Measurements from ENCODE around the gene CD44. TPM values are rescaled to one million over a fixed set of nuclear protein-coding genes. Genes with fewer than 3 reads are reported as not detected.

CD44 gene
- polyA plus RNA-seq, 1 experiment: 1,200 TPM

- POLR2A ChIA-PET: no interaction called here
- CTCF ChIA-PET: interaction anchor here (1.2 kb wide), 1 partner anchor 182 kb away, joined by 3 read pairs; no protein-coding TSS in a partner anchor
These were observed 40.6 kb downstream of the CD44 start for GRCh38 chr11:35179466-35180135.

DNA sequence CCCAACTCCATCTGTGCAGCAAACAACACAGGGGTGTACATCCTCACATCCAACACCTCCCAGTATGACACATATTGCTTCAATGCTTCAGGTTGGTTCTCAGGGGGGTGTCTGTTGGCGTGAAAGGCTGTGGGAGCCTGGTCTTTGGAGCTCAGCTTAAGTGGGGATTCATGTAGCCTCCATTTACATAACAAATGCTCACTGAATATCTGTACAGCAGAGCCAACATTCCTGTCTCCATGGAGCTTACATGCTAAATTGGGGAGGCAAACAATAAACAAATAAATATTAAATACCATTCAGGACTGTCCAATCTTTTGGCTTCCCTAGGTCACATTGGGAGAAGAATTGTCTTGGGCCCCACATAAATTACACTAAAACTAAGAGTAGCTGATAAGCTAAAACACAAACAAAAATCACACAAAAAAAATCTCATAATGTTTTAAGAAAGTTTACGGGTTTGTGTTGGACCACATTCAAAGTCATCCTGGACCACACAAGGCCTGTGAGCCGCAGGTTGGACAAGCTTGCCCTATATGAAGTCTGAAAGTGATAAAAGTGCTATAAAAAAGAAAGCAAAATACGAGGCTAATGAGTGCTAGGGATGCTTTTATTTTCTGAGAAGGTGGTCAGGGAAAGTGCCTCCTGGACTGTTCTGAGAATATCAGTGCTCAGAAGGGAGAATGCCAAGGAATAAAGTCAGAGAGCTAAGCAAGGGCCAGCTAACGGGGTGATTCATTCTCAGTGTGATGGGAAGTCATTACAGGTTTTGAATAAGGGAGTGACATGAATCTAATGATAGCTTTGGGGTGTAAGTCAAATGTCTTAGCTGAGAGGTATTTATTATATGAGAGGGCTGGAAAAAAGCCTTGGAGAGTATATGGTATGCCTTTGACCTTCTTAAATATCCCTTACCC, 41.6 kb downstream of the CD44 start:
- Histone ChIP-seq H3K36me3 (ENCODE audit: control insufficient read depth, insufficient read depth, low read length) (peaks cover 18% of the 10 kb centered on the region), H3K4me3 (ENCODE audit: low read depth, low read length) (no peak overlapping the region), H3K27me3 (ENCODE audit: control insufficient read depth, insufficient read depth, low read length) (no peaks in the 10 kb centered on the region)
- POLR2A ChIA-PET: no interaction called here
- CTCF ChIA-PET: interaction anchor here (0.9 kb wide), 1 partner anchor 212 kb away, joined by 3 read pairs; no protein-coding TSS in a partner anchor
- TF ChIP-seq CTCF (IDR thresholded peaks at IDR 0.05; ENCODE audit: insufficient read depth, low read depth, low read length): no peak
- no peak for DNase-seq (ENCODE audit: low read depth)

More at GRCh38 chr11:35179466-35180135, 40.6 kb downstream of the CD44 start:
- H3K4me3 ChIP-seq (ENCODE audit: low read depth, low read length): no peak overlapping the region
- H3K36me3 ChIP-seq (ENCODE audit: control insufficient read depth, insufficient read depth, low read length): peaks cover 18% of the 10 kb centered on the region
- TF ChIP-seq CTCF (IDR thresholded peaks at IDR 0.05; ENCODE audit: insufficient read depth, low read depth, low read length): no peak
- H3K27me3 ChIP-seq (ENCODE audit: control insufficient read depth, insufficient read depth, low read length): no peaks in the 10 kb centered on the region
- no peak for DNase-seq (ENCODE audit: low read depth)

GRCh38 chr11:35182317-35182939, 43.5 kb downstream of the CD44 start:
- H3K27me3 ChIP-seq (ENCODE audit: control insufficient read depth, insufficient read depth, low read length): no peaks in the 10 kb centered on the region
- TF ChIP-seq CTCF (IDR thresholded peaks at IDR 0.05; ENCODE audit: insufficient read depth, low read depth, low read length): no peak
- no peak for DNase-seq (ENCODE audit: low read depth)
- ChIA-PET POLR2A (no interaction called here), CTCF (interaction anchor here (1.7 kb wide), 1 partner anchor 256 kb away, joined by 4 read pairs; no protein-coding TSS in a partner anchor)
- no peak overlapping the region for H3K4me3 ChIP-seq (ENCODE audit: low read depth, low read length)
- peaks cover 11% of the 10 kb centered on the region for H3K36me3 ChIP-seq (ENCODE audit: control insufficient read depth, insufficient read depth, low read length)

DNA sequence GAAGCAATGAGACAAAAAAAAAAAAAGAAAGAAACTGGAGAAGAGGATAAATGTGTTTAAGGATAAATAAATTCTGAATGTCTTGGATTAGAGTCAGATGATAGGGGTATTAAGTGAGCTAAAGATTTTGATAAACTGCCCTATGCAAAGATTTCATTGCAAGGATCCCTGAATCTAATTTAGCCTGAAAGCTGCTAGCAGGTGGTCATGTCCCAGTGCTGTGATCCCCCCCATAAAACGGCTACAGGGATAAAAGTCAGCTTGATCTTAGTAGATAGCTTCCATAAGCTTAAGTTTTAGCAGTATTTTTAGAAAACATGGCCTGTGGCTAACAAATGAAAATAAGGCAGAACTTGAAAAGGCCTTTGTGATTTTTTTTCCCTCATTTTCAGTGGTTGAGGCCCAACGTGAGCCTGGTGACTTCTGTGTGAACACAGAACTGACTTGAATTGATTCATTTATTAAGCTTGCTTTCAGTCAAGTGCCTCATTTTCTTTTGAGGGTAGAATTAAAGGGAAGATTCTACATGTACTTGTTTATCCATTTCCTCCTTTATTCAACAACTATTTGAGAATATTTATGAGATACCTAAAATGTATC, 44.5 kb downstream of the CD44 start:
- no peak for TF ChIP-seq CTCF (IDR thresholded peaks at IDR 0.05; ENCODE audit: insufficient read depth, low read depth, low read length)
- no peak for DNase-seq (ENCODE audit: low read depth)
- Histone ChIP-seq H3K4me3 (ENCODE audit: low read depth, low read length) (no peak overlapping the region), H3K36me3 (ENCODE audit: control insufficient read depth, insufficient read depth, low read length) (peaks cover 8% of the 10 kb centered on the region), H3K27me3 (ENCODE audit: control insufficient read depth, insufficient read depth, low read length) (no peaks in the 10 kb centered on the region)
- POLR2A ChIA-PET: no interaction called here
- CTCF ChIA-PET: interaction anchor here (1.7 kb wide), 1 partner anchor 257 kb away, joined by 4 read pairs; no protein-coding TSS in a partner anchor
